OCI-LY3 (cell line): ENCODE data around the gene SLC5A1.
"Not testable (repeated sequence)": the region's sequence is repeated elsewhere in the genome, so short reads cannot be mapped to it uniquely, and the experiment has no call there.

ENCODE experiments used
- EZH2phosphoT487 ChIP-seq: fragments of 200-600 bp; shearing (Covaris generic); IDR thresholded peaks from 2 replicates; pipeline ENCODE4 v1.6.1; 2018; ENCODE audit warnings: antibody characterized with exemption, mixed run types, low read depth
- TF ChIP-seq, protein P1 (sequence below): fragments of 200-600, 300-600 bp; sonication (generic); IDR thresholded peaks from 2 replicates; pipeline ENCODE4 v1.5.1; 2014; ENCODE audit warnings: antibody characterized with exemption, low read length, low read depth

DNA sequence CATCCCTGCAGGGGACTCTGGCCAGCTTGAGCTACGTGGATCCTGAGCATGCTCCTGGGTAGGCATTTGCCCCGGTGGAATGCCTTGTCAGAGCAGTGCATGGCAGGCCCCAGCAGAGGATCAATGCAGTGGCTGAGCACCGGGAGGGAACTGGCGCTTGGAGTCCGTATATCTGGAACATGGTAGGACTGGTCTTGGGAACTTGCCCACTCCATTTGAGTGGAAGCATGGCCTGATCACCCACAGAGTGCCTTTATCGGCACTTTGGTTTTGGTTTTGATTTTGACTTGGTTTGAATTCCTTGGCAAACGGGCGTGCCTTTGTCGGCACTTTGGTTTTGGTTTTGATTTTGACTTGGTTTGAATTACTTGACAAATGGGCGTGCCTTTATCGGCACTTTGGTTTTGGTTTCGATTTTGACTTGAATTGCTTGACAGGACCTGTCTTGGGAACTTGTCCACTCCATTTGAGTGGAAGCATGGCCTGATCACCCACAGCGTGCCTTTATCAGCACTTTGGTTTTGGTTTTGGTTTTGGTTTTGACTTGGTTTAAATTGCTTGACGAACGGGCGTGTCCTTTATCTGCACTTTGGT lies 94.8 kb downstream of the SLC5A1 start:
- TF ChIP-seq, protein P1, sequence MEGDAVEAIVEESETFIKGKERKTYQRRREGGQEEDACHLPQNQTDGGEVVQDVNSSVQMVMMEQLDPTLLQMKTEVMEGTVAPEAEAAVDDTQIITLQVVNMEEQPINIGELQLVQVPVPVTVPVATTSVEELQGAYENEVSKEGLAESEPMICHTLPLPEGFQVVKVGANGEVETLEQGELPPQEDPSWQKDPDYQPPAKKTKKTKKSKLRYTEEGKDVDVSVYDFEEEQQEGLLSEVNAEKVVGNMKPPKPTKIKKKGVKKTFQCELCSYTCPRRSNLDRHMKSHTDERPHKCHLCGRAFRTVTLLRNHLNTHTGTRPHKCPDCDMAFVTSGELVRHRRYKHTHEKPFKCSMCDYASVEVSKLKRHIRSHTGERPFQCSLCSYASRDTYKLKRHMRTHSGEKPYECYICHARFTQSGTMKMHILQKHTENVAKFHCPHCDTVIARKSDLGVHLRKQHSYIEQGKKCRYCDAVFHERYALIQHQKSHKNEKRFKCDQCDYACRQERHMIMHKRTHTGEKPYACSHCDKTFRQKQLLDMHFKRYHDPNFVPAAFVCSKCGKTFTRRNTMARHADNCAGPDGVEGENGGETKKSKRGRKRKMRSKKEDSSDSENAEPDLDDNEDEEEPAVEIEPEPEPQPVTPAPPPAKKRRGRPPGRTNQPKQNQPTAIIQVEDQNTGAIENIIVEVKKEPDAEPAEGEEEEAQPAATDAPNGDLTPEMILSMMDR: not testable (repeated sequence)
- not testable (repeated sequence) for TF ChIP-seq EZH2phosphoT487
